Activated effector memory CD4-positive, alpha-beta T cell treated with anti-CD3 and anti-CD28 coated beads, Interleukin-2, amount 50 U/mL, for 16 hours (primary cell): ENCODE data around the gene ELFN1.

Source experiments
- DNase-seq: peaks from one replicate; pipeline ENCODE4 v3.0.0-alpha.2; 2020

ELFN1 gene

DNA sequence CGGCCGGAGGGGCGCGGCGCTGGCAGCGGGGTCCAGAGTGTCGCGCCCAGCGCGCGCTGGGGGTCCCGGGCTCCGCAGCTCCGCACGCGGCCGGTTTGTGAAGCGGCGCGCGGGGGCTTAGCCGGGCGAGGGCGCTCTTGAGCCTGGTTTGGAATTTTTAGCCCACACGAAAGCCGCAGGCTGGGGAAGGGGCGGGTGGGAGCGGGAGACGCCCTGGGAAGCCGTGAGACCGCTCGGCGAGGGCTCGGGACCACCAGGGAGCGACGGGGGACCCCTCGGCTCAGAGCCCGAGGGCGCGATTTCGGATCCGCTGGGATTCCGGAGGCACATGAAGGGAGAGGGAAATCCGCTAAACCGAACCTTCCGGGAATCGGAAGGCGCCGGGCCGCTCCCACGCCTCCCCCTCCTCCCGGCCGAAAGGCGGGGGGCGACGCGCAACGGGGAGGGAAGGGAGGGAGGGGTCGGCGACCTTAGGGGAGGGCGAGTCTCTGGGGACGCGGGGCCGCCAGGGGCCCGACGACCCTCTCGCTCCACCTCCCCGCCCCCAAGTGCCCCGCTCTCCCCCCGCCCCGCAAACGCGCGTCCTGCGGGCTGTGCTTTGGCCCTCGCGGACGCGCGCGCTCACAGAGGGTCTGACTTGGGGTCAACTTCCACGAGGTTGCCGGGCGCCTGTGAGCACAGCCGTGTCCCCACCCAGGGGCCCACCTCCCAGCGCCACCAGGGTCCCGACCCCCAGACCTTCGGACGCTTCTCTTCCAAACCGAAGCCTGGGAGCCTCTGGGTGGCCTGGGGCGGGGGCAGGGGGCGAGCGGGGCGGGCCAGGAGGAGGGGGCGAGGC, 5.1 kb upstream of the ELFN1 start:
- peak; percentile 79 for DNase-seq

DNA sequence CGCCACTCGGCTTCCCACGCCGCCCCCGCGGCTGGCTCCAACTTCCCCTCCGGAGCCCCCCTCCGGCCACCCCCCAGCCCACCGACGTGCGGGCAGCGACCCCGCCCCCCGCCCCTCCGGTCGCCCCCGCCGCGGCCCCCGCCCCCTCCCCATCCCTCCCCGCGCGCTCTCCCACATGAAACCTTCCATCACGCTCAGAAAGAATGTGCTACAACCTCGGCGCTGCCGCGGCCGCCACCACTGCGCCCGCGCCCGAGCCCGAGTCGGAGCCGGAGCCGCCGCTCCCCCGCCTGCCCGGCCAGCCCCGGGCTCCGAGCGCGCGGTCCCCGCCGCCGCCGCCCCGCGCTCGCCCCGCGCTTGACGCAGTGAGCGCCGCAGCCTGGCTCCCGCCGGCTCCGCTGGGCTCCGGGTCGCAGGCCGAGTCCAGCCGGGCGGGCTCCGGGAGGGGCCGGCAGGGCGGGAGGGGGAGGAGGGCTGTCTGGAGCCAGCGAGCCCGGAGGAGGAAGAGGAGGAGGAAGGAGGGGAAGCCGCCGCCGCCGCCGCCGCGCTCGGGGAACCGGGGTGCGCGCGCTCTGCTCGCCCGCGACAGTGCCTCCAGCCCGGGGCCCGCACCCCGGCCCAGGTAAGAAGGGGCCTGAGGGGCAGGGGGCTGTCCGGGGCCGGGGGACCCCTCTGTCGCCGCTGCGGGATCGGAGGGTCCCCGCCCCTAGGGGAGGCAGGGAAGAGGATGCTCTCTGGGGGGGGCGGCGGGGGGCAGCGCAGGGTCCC, 4.3 kb upstream of the ELFN1 start:
- DNase-seq = peak; percentile 63

GRCh38 chr7:1666317-1666822, 3.7 kb upstream of the ELFN1 start:
- peak; percentile 59 for DNase-seq

GRCh38 chr7:1666823-1667565, 3.1 kb upstream of the ELFN1 start:
- DNase-seq = peak; percentile 58

DNA sequence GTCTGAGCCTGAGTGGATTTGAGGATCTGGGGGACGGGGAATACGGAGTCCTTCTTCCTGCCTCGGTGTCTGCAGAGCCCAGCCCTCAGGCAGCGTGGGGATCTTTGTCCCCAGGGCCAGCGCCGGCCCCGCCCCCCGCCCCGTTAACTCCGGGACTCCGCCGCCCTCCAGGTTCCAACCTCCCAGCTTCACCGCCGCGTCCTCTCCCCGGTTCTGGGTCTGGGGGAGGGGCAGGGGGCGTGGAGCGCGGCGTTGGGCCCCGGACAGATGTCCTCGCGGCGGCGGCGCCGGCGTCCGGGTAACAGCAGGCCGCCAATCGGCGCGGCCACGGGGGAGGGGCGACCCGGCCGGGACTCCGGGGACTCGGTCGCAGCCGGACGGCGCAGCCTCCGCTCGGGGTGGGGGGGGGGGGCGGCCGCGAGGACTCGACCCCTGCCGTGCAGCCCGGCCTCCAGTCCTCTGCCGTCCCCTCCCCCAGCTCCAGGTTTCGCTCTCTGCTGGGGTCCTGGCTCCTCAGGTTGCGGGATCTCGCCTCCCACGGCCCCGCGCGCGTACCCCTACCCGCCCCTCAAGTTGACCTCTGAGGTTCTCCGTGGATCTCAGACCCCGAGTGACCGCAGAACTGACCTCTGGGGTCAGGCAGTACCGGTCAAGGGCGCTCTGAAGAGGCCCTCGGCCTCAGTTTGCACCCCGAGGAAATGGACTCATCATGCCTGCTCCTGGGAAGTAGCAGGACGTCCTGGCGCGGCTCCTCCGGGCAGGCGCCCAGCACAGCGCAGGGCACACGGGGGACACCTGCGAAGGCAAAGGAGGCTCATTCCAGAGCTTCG, 2.3 kb upstream of the ELFN1 start:
- peak; percentile 61 for DNase-seq

DNA sequence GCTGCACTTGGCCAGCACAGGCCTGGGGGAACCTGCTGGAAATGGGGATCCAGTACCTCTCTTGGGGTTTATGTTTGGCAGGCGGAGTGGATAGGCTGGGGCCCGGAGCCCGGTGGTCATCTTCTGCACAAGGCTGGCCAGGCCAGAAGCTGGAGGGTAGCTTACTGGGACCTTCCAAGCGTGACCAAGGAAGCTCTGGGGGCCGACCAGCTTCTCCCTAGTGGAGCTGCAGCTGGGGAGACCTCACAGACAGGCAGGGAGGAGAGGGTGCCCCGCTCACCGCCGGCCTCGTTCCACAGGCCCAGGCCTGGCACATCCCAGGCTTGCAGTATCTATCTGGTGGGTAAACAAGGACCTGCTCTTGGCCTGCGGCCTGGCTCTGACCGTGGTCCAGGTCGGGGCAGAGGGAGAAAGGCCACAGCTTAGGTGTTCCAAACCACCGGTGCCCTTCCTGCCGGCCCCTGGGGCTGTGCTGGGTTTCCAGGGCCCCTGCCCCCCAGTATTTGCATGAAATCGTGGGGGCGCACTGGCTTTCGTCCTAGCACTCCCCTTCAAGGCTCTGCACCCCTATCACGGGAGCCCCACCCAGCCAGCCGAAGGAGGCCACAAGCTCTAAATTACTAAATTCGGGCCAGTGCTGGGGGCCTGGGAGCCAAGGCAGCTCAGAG, 1.5 kb upstream of the ELFN1 start:
- peak; percentile 59 for DNase-seq

GRCh38 chr7:1669064-1669951, 769 bp upstream of the ELFN1 start:
- peak; percentile 57 for DNase-seq

GRCh38 chr7:1670894-1671593, 967 bp downstream of the ELFN1 start:
- DNase-seq = no peak

DNA sequence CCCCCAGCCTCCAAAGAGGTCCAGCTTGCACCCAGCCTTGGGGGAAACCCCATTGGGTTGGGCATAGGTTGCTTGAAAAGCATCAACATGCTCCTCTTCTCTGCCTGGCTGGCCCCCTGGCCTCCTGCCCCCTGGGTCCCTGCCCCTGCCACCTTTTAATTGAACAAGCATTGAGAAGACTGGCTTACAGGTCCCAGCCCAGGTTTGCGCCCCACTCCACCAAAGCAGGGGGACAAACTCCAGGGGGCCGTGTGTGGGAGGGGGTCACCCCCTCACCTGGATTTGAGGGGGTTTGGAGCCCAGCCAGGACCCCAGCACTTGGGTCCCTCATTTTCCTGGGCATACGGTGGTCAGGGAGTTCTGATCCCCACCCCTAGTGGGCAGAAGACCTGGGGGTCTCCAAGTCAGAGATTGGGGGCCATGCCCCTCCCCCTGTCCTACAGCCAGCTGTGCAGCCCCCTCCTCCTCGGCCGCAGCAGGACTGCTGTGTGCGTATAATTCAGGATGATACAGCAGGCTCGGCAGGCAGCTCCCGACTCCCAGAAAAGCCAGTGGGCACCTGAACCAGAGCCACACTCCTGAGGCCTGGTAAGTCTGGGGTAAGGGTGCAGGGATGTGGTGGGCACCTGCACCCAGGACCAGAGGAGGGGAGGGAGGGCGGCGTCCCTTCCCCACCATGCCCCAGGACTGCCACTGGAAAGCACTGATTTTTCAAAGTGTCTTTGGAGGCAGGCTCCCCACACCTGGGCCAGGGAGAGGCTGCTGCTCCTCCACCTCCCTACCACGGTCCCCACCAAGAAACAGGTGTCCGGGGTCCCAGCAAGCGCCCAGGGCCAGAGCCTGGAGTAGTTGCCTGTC, 1.7 kb downstream of the ELFN1 start:
- peak; percentile 50 for DNase-seq

- peak; percentile 44 for DNase-seq
Observed at GRCh38 chr7:1672851-1673486, 2.9 kb downstream of the ELFN1 start.

DNA sequence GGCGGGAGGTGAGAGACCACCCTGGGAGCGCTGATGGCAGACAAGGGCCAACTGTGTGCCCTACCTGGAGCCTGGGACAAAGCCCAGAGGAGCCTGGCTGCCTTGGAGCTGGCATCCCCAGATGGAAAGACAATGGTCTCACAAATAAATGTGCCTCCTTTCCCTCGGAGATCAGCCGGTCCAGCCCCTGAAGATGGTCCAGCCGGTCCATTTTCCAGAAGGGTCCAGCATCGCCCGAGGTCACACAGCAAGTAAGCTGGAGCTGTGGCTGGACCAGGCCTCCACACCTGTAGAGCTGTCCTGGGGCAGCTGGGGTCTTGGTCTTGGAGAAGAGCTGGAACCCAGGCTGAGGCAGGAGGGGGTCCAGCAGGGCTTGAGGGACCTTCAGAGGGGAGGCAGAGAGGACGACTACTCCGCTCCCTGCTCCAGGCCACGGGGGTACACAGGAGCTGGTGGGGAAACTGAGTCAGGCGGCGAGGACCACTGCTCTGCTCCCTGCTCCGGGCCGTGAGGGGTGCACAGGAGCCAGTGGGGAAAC, 3.6 kb downstream of the ELFN1 start:
- peak; percentile 52 for DNase-seq

DNA sequence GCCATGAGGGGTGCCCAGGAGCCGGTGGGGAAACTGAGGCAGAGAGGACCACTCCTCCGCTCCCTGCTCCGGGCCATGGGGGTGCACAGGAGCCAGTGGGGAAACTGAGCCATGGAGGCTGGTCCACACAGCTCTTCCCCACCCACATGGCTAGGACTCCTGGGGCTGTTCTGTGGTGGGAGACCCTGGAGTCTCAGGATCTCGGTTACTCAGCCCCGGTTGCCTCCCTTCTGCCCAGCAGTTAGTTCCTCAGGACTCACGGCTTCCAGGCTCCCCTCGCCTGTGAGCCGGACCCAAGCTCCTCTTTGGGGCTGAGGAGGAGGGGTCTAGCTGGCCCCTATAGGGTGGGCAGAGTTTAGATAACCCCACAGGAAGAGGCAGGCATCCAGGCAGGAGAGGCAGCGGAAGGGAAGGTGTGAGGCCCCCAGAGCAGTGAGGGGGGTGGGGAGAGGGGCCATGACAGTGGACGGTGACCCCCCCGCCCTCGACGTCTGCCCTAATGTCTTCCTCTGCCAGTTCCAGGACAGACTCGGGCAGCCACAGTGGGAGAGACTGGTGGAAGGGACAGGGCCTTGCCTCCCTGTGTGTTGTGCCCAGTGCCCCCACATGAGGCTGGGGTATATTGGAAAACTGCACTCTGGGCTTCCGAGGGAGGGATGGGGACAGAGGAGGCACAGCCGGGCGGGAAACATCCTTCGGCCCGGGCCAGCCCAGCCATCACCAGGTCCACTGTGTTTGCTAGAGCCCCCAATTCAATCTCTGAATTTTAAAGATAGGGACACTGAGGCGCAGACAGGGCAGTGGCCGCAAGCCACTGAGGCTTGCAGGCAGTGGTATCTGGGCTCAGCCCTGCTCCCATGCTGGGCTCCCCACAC, 4.3 kb downstream of the ELFN1 start:
- DNase-seq = peak; percentile 57

- DNase-seq = peak; percentile 56
Observed at GRCh38 chr7:1675036-1675671, 5.1 kb downstream of the ELFN1 start.

- DNase-seq = peak; percentile 53
Observed at GRCh38 chr7:1675673-1676549, 5.8 kb downstream of the ELFN1 start.

GRCh38 chr7:1676550-1677078, 6.5 kb downstream of the ELFN1 start:
- DNase-seq = no peak
